Motor neuron (in vitro differentiated cells): ENCODE results near the gene TTC33. TPM values are rescaled to one million over a fixed set of nuclear protein-coding genes. Genes with fewer than 3 reads are reported as not detected.
"Not testable (repeated sequence)": the region's sequence is repeated elsewhere in the genome, so short reads cannot be mapped to it uniquely, and the experiment has no call there.

Source experiments
- ATAC-seq, 8 experiments: fragments of 200-7000 bp; cut with Tn5 transposase; replicated peaks in 6 of 8; 2 replicates each; pipeline ENCODE4 v1.8.0; 2021; ENCODE audit warnings: mild to moderate bottlenecking in 8 of 8, moderate library complexity in 8 of 8
- H3K27ac ChIP-seq, 2 donors: fragments of 250-450 bp; sonication (Bioruptor Pico); 2 replicates each; pipeline ENCODE4 v1.9.0; 2021; ENCODE audit warnings: antibody characterized with exemption in 2 of 2, mild to moderate bottlenecking in 2 of 2, moderate library complexity in 1 of 2
- H3K4me1 ChIP-seq, 2 donors: fragments of 250-450 bp; sonication (Bioruptor Pico); replicated peaks in 1 of 2; 2 replicates each; pipeline ENCODE4 v1.6.1; 2021; ENCODE audit warnings: antibody characterized with exemption in 2 of 2, mild to moderate bottlenecking in 2 of 2, moderate library complexity in 1 of 2
- H3K4me3 ChIP-seq, 5 donors: fragments of 250-450 bp; sonication (Bioruptor Pico); 2 replicates each; pipeline ENCODE4 v1.9.0; 2021; ENCODE audit warnings: antibody characterized with exemption in 5 of 5, mild to moderate bottlenecking in 5 of 5, moderate library complexity in 4 of 5
- WGBS, 10 experiments: fragments of 450-650 bp; shearing (Covaris generic); methylation state at CpG; one replicate each; pipeline ENCODE4 v1.0.0; 2022; 5-methylcytosine and 5-hydroxymethylcytosine counted together
- in situ Hi-C, 9 experiments: fragments of 400-800 bp; cut with MboI; loops; one replicate each; pipeline ENCODE4 v1.15.0; 2021; ENCODE audit warnings: low sequenced_read_pairs in 9 of 9, low pct_unique_long_range_greater_than_20kb in 2 of 9; ENCODE audit not compliant: unreplicated experiment in 9 of 9
- total RNA-seq, 8 experiments: library from RNA; unstranded; fragments of 300-600 nt; gene quantifications; 2 replicates each; pipeline versions ENCODE4 v1.2.3 to v1.2.4, GENCODE V29; 2022

Gene TTC33
- total RNA-seq, 8 experiments from 2014 or later, result 6.8 to 25.5 (median 16.5) TPM

- in situ Hi-C loops, result no loop called here
Measured at GRCh38 chr5:40669606-40670390, 86.0 kb downstream of the TTC33 start.

GRCh38 chr5:40667161-40667663 lies 88.5 kb downstream of the TTC33 start:
- peak in 2 of 8 experiments; percentile 76 to 81 for ATAC-seq
- H3K4me3 ChIP-seq, result no peak overlapping the region
- in situ Hi-C loops, result no loop called here
- no peaks in the 10 kb centered on the region for H3K4me1 ChIP-seq
- H3K27ac ChIP-seq, result no peak overlapping the region

More at GRCh38 chr5:40669606-40670390, 86.0 kb downstream of the TTC33 start:
- Histone ChIP-seq H3K27ac (no peak overlapping the region), H3K4me3 (no peak overlapping the region), H3K4me1 (no peaks in the 10 kb centered on the region)
- peak in 1 of 8 experiments; percentile 43 for ATAC-seq
- WGBS, 10 experiments, result 50 to 90% (median 82%) methylated on average over 2 to 6 of the region's 6 CpGs; no CpG with 5 or more reads in 1 of the 10 experiments

- no peak for ATAC-seq
- WGBS, 10 experiments, result 33 to 100% (median 67%) methylated on average over 1 of the region's 1 CpG; no CpG with 5 or more reads in 4 of the 10 experiments
- in situ Hi-C loops, result no loop called here
Measured at GRCh38 chr5:40666657-40667056, 89.1 kb downstream of the TTC33 start.

GRCh38 chr5:40665635-40666298 lies 90.0 kb downstream of the TTC33 start:
- Histone ChIP-seq H3K4me3 (no peak overlapping the region), H3K4me1 (no peaks in the 10 kb centered on the region), H3K27ac (no peak overlapping the region)
- WGBS, 10 experiments, result 53 to 100% (median 84%) methylated on average over 1 to 3 of the region's 3 CpGs
- in situ Hi-C loops, result no loop called here
- ATAC-seq, result no peak

More at GRCh38 chr5:40666657-40667056, 89.1 kb downstream of the TTC33 start:
- Histone ChIP-seq H3K27ac (no peak overlapping the region), H3K4me3 (no peak overlapping the region), H3K4me1 (no peaks in the 10 kb centered on the region)

GRCh38 chr5:40660751-40661150 lies 95.0 kb downstream of the TTC33 start:
- no peak for ATAC-seq
- Histone ChIP-seq H3K4me1 (no peaks in the 10 kb centered on the region), H3K27ac (no peak overlapping the region), H3K4me3 (no peak overlapping the region)
- in situ Hi-C loops, result no loop called here
- WGBS, 10 experiments, result 22 to 90% (median 63%) methylated on average over 1 to 2 of the region's 2 CpGs; no CpG with 5 or more reads in 5 of the 10 experiments

- no peak overlapping the region for H3K27ac ChIP-seq
- in situ Hi-C loops, result no loop called here
- no peaks in the 10 kb centered on the region for H3K4me1 ChIP-seq
- ATAC-seq, result no peak
- H3K4me3 ChIP-seq, result no peak overlapping the region
Measured at GRCh38 chr5:40656766-40657165, 99.0 kb downstream of the TTC33 start.

- H3K27ac ChIP-seq, ATAC-seq, in situ Hi-C loops, H3K4me1 ChIP-seq, H3K4me3 ChIP-seq: not testable (repeated sequence)
Measured at GRCh38 chr5:40656091-40656490, 99.7 kb downstream of the TTC33 start.

GRCh38 chr5:40655138-40655537 lies 100.6 kb downstream of the TTC33 start:
- Histone ChIP-seq H3K4me3 (no peak overlapping the region), H3K4me1 (no peaks in the 10 kb centered on the region), H3K27ac (no peak overlapping the region)
- no peak for ATAC-seq
- WGBS, 10 experiments, result 66 to 100% (median 89%) methylated on average over 1 to 2 of the region's 2 CpGs
- in situ Hi-C loops, result no loop called here

GRCh38 chr5:40654377-40654991 lies 101.3 kb downstream of the TTC33 start:
- H3K4me3 ChIP-seq, result no peak overlapping the region
- no peak overlapping the region for H3K27ac ChIP-seq
- H3K4me1 ChIP-seq, result no peaks in the 10 kb centered on the region
- ATAC-seq, result no peak
- 27 to 90% (median 71%) methylated on average over 1 to 4 of the region's 4 CpGs for WGBS, 10 experiments
- in situ Hi-C loops, result no loop called here

GRCh38 chr5:40653221-40654022 lies 102.3 kb downstream of the TTC33 start:
- no peak overlapping the region for H3K27ac ChIP-seq
- H3K4me3 ChIP-seq, result no peak overlapping the region
- WGBS, 10 experiments, result 51 to 100% (median 80%) methylated on average over 1 to 4 of the region's 4 CpGs; no CpG with 5 or more reads in 1 of the 10 experiments
- no peaks in the 10 kb centered on the region for H3K4me1 ChIP-seq
- in situ Hi-C loops, result no loop called here
- no peak for ATAC-seq

- no peaks in the 10 kb centered on the region for H3K4me1 ChIP-seq
- WGBS, 10 experiments, result 20 to 100% (median 73%) methylated on average over 1 to 6 of the region's 8 CpGs; no CpG with 5 or more reads in 3 of the 10 experiments
- H3K4me3 ChIP-seq, result no peak overlapping the region
- H3K27ac ChIP-seq, result no peak overlapping the region
- in situ Hi-C loops, result no loop called here
- ATAC-seq, result no peak
Measured at GRCh38 chr5:40652441-40653220, 103.1 kb downstream of the TTC33 start.

- in situ Hi-C loops, result no loop called here
- H3K4me3 ChIP-seq, result no peak overlapping the region
- no peak for ATAC-seq
- no peaks in the 10 kb centered on the region for H3K4me1 ChIP-seq
- WGBS, 10 experiments, result 80 to 95% (median 83%) methylated on average over 1 to 3 of the region's 3 CpGs; no CpG with 5 or more reads in 5 of the 10 experiments
- no peak overlapping the region for H3K27ac ChIP-seq
Measured at GRCh38 chr5:40651201-40651600, 104.6 kb downstream of the TTC33 start.
